HG03280 (cell line): Measurements from ENCODE around the gene PHF14.

Experiments used
- ATAC-seq: cut with Tn5 transposase; IDR thresholded peaks from one replicate; pipeline ENCODE4 v1.9.1; 2021; ENCODE audit warnings: mild to moderate bottlenecking, moderate library complexity; ENCODE audit not compliant: unreplicated experiment

PHF14 gene

GRCh38 chr7:11171569-11172192 lies 198.0 kb downstream of the PHF14 start:
- no peak for ATAC-seq

GRCh38 chr7:11172835-11173234 lies 199.2 kb downstream of the PHF14 start:
- no peak for ATAC-seq

- no peak for ATAC-seq
These were observed 201.7 kb downstream of the PHF14 start for GRCh38 chr7:11175371-11175770.

GRCh38 chr7:11175887-11176286 lies 202.2 kb downstream of the PHF14 start:
- no peak for ATAC-seq

- ATAC-seq = no peak
These were observed 203.4 kb downstream of the PHF14 start for GRCh38 chr7:11176985-11177555.

- no peak for ATAC-seq
These were observed 204.1 kb downstream of the PHF14 start for GRCh38 chr7:11177793-11178192.

GRCh38 chr7:11181590-11181989 lies 207.9 kb downstream of the PHF14 start:
- no peak for ATAC-seq

GRCh38 chr7:11182736-11183135 lies 209.1 kb downstream of the PHF14 start:
- no peak for ATAC-seq

GRCh38 chr7:11185179-11185815 lies 211.6 kb downstream of the PHF14 start:
- no peak for ATAC-seq

GRCh38 chr7:11188529-11189310 lies 215.0 kb downstream of the PHF14 start:
- ATAC-seq = no peak

GRCh38 chr7:11191081-11191480 lies 217.4 kb downstream of the PHF14 start:
- no peak for ATAC-seq

- no peak for ATAC-seq
These were observed 218.0 kb downstream of the PHF14 start for GRCh38 chr7:11191574-11192220.

- ATAC-seq = no peak
These were observed 218.8 kb downstream of the PHF14 start for GRCh38 chr7:11192506-11192905.

- no peak for ATAC-seq
These were observed 219.6 kb downstream of the PHF14 start for GRCh38 chr7:11193131-11193867.

- no peak for ATAC-seq
These were observed 220.2 kb downstream of the PHF14 start for GRCh38 chr7:11193888-11194287.

- no peak for ATAC-seq
These were observed 220.8 kb downstream of the PHF14 start for GRCh38 chr7:11194492-11194891.

- ATAC-seq = no peak
These were observed 221.8 kb downstream of the PHF14 start for GRCh38 chr7:11195502-11195901.

- no peak for ATAC-seq
These were observed 222.5 kb downstream of the PHF14 start for GRCh38 chr7:11196143-11196542.

GRCh38 chr7:11203224-11203623 lies 229.6 kb downstream of the PHF14 start:
- ATAC-seq = no peak

GRCh38 chr7:11203683-11204082 lies 230.0 kb downstream of the PHF14 start:
- ATAC-seq = no peak
